ENCODE data around the gene EHF. TPM values are rescaled to one million over a fixed set of nuclear protein-coding genes. Genes with fewer than 3 reads are reported as not detected.

Gene EHF
- total RNA-seq, 1 donor from 2014 or later: not detected

GRCh38 chr11:34654483-34655334 lies 33.8 kb downstream of the EHF start:
- no peak overlapping the region for H3K4me3 Mint-ChIP-seq (ENCODE audit: unreplicated experiment)
- H3K36me3 Mint-ChIP-seq (ENCODE audit: low read depth, unreplicated experiment): no peaks in the 10 kb centered on the region
- TF ChIP-seq CTCF (IDR thresholded peaks at IDR 0.05; ENCODE audit: unreplicated experiment): no peak
- no peaks in the 10 kb centered on the region for H3K9me3 Mint-ChIP-seq (ENCODE audit: unreplicated experiment)
- H3K27ac Mint-ChIP-seq (ENCODE audit: unreplicated experiment): no peak overlapping the region
- no peak for DNase-seq (ENCODE audit: low spot score)
- H3K27me3 Mint-ChIP-seq (ENCODE audit: unreplicated experiment): peaks cover 2% of the 10 kb centered on the region
- H3K4me1 Mint-ChIP-seq (ENCODE audit: unreplicated experiment): peaks cover 8% of the 10 kb centered on the region

GRCh38 chr11:34655335-34656008 lies 34.6 kb downstream of the EHF start:
- no peak overlapping the region for H3K27ac Mint-ChIP-seq (ENCODE audit: unreplicated experiment)
- H3K36me3 Mint-ChIP-seq (ENCODE audit: low read depth, unreplicated experiment): no peaks in the 10 kb centered on the region
- no peaks in the 10 kb centered on the region for H3K27me3 Mint-ChIP-seq (ENCODE audit: unreplicated experiment)
- TF ChIP-seq CTCF (IDR thresholded peaks at IDR 0.05; ENCODE audit: unreplicated experiment): no peak
- no peak for DNase-seq (ENCODE audit: low spot score)
- H3K4me3 Mint-ChIP-seq (ENCODE audit: unreplicated experiment): no peak overlapping the region
- peaks cover 8% of the 10 kb centered on the region for H3K4me1 Mint-ChIP-seq (ENCODE audit: unreplicated experiment)
- no peaks in the 10 kb centered on the region for H3K9me3 Mint-ChIP-seq (ENCODE audit: unreplicated experiment)

DNA sequence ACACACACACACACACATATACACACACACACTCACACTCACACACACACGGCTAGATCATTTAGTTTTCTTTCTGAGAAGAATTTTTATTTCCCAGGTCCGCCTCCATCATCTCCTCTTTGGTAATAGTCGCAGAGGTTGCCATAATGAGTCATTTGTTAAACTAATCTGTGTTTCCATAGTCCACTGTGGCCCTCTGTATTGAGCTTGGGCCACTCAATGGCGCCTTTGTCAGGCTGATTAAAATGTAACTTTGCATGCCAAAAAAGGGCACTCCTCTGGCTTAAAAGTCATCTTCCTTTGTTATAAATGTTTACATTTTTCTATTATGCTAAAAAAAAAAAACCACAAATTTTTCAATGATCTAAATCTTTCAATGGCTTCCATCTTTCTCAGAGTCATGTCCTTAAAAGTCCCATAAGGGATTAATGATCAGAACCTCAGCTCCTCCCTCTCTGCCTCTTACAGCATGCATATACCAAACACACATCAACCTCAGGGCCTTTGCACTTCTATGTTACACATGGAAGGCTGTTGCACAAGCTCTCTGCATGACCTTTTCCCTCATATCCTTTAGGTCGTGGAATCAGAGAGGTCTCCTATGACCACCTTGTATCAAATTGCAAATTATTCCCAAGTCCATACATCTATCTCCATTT lies 35.3 kb downstream of the EHF start:
- H3K9me3 Mint-ChIP-seq (ENCODE audit: unreplicated experiment): no peaks in the 10 kb centered on the region
- H3K27me3 Mint-ChIP-seq (ENCODE audit: unreplicated experiment): no peaks in the 10 kb centered on the region
- no peak overlapping the region for H3K4me3 Mint-ChIP-seq (ENCODE audit: unreplicated experiment)
- TF ChIP-seq CTCF (IDR thresholded peaks at IDR 0.05; ENCODE audit: unreplicated experiment): no peak
- H3K36me3 Mint-ChIP-seq (ENCODE audit: low read depth, unreplicated experiment): no peaks in the 10 kb centered on the region
- peaks cover 4% of the 10 kb centered on the region for H3K4me1 Mint-ChIP-seq (ENCODE audit: unreplicated experiment)
- H3K27ac Mint-ChIP-seq (ENCODE audit: unreplicated experiment): no peak overlapping the region
- DNase-seq (ENCODE audit: low spot score): no peak

- H3K4me3 Mint-ChIP-seq (ENCODE audit: unreplicated experiment): no peak overlapping the region
- TF ChIP-seq CTCF (IDR thresholded peaks at IDR 0.05; ENCODE audit: unreplicated experiment): no peak
These were observed 37.5 kb downstream of the EHF start for GRCh38 chr11:34658071-34659015.

More at GRCh38 chr11:34658071-34659015, 37.5 kb downstream of the EHF start:
- Mint-ChIP-seq H3K4me1 (ENCODE audit: unreplicated experiment) (no peaks in the 10 kb centered on the region), H3K27ac (ENCODE audit: unreplicated experiment) (no peak overlapping the region), H3K27me3 (ENCODE audit: unreplicated experiment) (no peaks in the 10 kb centered on the region), H3K9me3 (ENCODE audit: unreplicated experiment) (no peaks in the 10 kb centered on the region), H3K36me3 (ENCODE audit: low read depth, unreplicated experiment) (no peaks in the 10 kb centered on the region)
- DNase-seq (ENCODE audit: low spot score): no peak

Data from endothelial cell (in vitro differentiated cells).